Psoas muscle (tissue), 8 donors: ENCODE measurements around the gene FLT3LG. TPM values are rescaled to one million over a fixed set of nuclear protein-coding genes. Genes with fewer than 3 reads are reported as not detected.

Experiments used
- ATAC-seq, 4 donors: fragments of 200-7000 bp; cut with Tn5 transposase; one replicate each; pipeline ENCODE4 v1.9.1; 2020; ENCODE audit warnings: moderate library complexity in 3 of 4, mild to moderate bottlenecking in 2 of 4
- DNase-seq, 2 donors: peaks; one replicate each; pipeline ENCODE4 v3.0.0-alpha.2; 2020
- H3K27ac ChIP-seq: fragments of 200-600 bp; one replicate; pipeline ENCODE4 v1.8.0; 2022
- H3K27me3 ChIP-seq, 3 donors: fragments of 200-600 bp in 1 of 3; one replicate each; pipeline versions ENCODE4 v1.6.1 to v1.8.0; 2013 to 2022; ENCODE audit warnings: low read length in 2 of 3, mild to moderate bottlenecking in 2 of 3, moderate library complexity in 1 of 3; ENCODE audit not compliant: insufficient read depth in 3 of 3
- H3K36me3 ChIP-seq, 2 donors: fragments of 200-600 bp in 1 of 2; one replicate each; pipeline versions ENCODE4 v1.6.1 to v1.8.0; 2013 to 2022; ENCODE audit warnings: low read depth in 1 of 2, mild to moderate bottlenecking in 1 of 2, moderate library complexity in 1 of 2; ENCODE audit not compliant: insufficient read depth in 1 of 2
- H3K4me1 ChIP-seq: fragments of 200-600 bp; one replicate; pipeline ENCODE4 v1.8.0; 2022
- H3K4me3 ChIP-seq: fragments of 200-600 bp; one replicate; pipeline ENCODE4 v1.8.0; 2022; ENCODE audit warnings: mild to moderate bottlenecking
- H3K9me3 ChIP-seq: fragments of 200-600 bp; one replicate; pipeline ENCODE4 v1.8.0; 2022
- CTCF ChIP-seq: fragments of 200-600 bp; IDR thresholded peaks from one replicate; pipeline ENCODE4 v1.8.0; 2022; ENCODE audit warnings: antibody characterized with exemption
- WGBS, 3 donors: extraction: QIAGEN DNeasy Blood & Tissue Kit; methylation state at CpG; one replicate each; pipeline versions ENCODE4 v1.1.6 to v1.1.7; 2013; 5-methylcytosine and 5-hydroxymethylcytosine counted together
- intact Hi-C, 2 donors: fragments of 100-400 bp; cut with DNase I; formaldehyde crosslinking; loops; one replicate each; pipeline versions ENCODE4 v1.11.0 to v1.14.2; 2022
- polyA plus RNA-seq, 3 donors: library from polyadenylated mRNA; stranded (reverse); fragments of 200-250 nt; gene quantifications; one replicate each; pipeline ENCODE4 v1.2.3, GENCODE V29; 2013
- total RNA-seq, 4 donors: library from RNA; stranded (reverse); fragmentation: NEBNext Ultra II Directional in 2 of 4; extraction: Animal tissue kit (Norgen Biotek cat#: 25700) in 2 of 4; gene quantifications; one replicate each; pipeline versions ENCODE4 v1.2.1 to v1.2.4, GENCODE V29; 2021 to 2023
- donor health status: healthy with polysubstance abuse.
- donor health status: DM: no; HTN: no; CAD: no; lungs with moderate emphysema.
- donor health status: Bipolar disorder and iron deficiency.
- donor health status: healthy.
- donor health status: DM: yes; HTN: yes; CAD: no.
- donor health status: DM: no; HTN: no; CAD: no.
- donor health status: DM: no; HTN: no; CAD: no.
- donor health status: DM: yes; HTN: yes; CAD: no.

The FLT3LG gene
- total and polyA plus RNA-seq, 7 donors = 1.9 to 4.5 (median 2.9) TPM

- Histone ChIP-seq H3K9me3 (no peaks in the 10 kb centered on the region), H3K4me3 (no peak overlapping the region), H3K4me1 (peaks cover 26% of the 10 kb centered on the region), H3K27ac (peak overlapping the region; percentile 95), H3K27me3 (no peaks in the 10 kb centered on the region), H3K36me3 (peaks cover 12 to 49% of the 10 kb centered on the region in 2 donors)
- ATAC-seq (no peak), DNase-seq (no peak)
- 57 to 64% (median 63%) methylated on average over 14 to 17 of the region's 17 CpGs for WGBS, 3 donors
- no peak for TF ChIP-seq CTCF
- intact Hi-C loops = loop anchor here in 1 of 2 donors (10.0 kb wide), 1 partner anchor 324 kb away; the partner anchor contains the start of genes FUZ and MED25
These were observed 17.2 kb downstream of the FLT3LG start for GRCh38 chr19:49491030-49491803.

GRCh38 chr19:49491804-49492572 lies 18.0 kb downstream of the FLT3LG start:
- ATAC-seq = no peak

GRCh38 chr19:49492573-49493405 lies 18.8 kb downstream of the FLT3LG start:
- peak overlapping the region; percentile 16 for H3K4me3 ChIP-seq
- no peak for DNase-seq
- no peaks in the 10 kb centered on the region for H3K27me3 ChIP-seq
- 68 to 73% (median 70%) methylated on average over 12 of the region's 12 CpGs for WGBS, 3 donors
- no peak for TF ChIP-seq CTCF
- intact Hi-C loops = loop anchor here in 1 of 2 donors (10.0 kb wide), 1 partner anchor 322 kb away; the partner anchor contains the start of genes FUZ and MED25
- peaks cover 32% of the 10 kb centered on the region for H3K4me1 ChIP-seq
- H3K9me3 ChIP-seq = no peaks in the 10 kb centered on the region
- ATAC-seq = no peak
- peak overlapping the region; percentile 58 for H3K27ac ChIP-seq
- peaks cover 20 to 55% of the 10 kb centered on the region in 2 donors for H3K36me3 ChIP-seq

More at GRCh38 chr19:49491804-49492572, 18.0 kb downstream of the FLT3LG start:
- no peak for TF ChIP-seq CTCF
- WGBS, 3 donors = 57 to 62% (median 59%) methylated on average over 7 of the region's 7 CpGs
- intact Hi-C loops = loop anchor here in 1 of 2 donors (10.0 kb wide), 1 partner anchor 323 kb away; the partner anchor contains the start of genes FUZ and MED25
- Histone ChIP-seq H3K4me3 (no peak overlapping the region), H3K4me1 (peaks cover 26% of the 10 kb centered on the region), H3K27me3 (no peaks in the 10 kb centered on the region), H3K27ac (peak overlapping the region; percentile 58), H3K36me3 (peaks cover 12 to 49% of the 10 kb centered on the region in 2 donors), H3K9me3 (no peaks in the 10 kb centered on the region)
- no peak for DNase-seq

- no peak for TF ChIP-seq CTCF
- H3K9me3 ChIP-seq = no peaks in the 10 kb centered on the region
- no peaks in the 10 kb centered on the region for H3K27me3 ChIP-seq
- H3K36me3 ChIP-seq = peaks cover 28 to 48% of the 10 kb centered on the region in 2 donors
- WGBS, 3 donors = 0 to 1% (median 0%) methylated on average over 11 of the region's 11 CpGs
- DNase-seq (no peak), ATAC-seq (no peak)
- peak overlapping the region; percentile 98 for H3K27ac ChIP-seq
- peak overlapping the region; percentile 99 for H3K4me3 ChIP-seq
- peaks cover 35% of the 10 kb centered on the region for H3K4me1 ChIP-seq
- intact Hi-C loops = loop anchor here (5.0 to 10.0 kb wide), 2 partner anchors 318 to 381 kb away; partner anchors contain the start of genes AKT1S1 (in 1 of the 2), FUZ (in 1 of the 2), MED25 (in 1 of the 2) and TBC1D17 (in 1 of the 2)
These were observed 22.6 kb downstream of the FLT3LG start for GRCh38 chr19:49496574-49497008.
